ENCODE data around the gene GPR176. TPM values are rescaled to one million over a fixed set of nuclear protein-coding genes. Genes with fewer than 3 reads are reported as not detected.

Gene GPR176
- total RNA-seq, 1 donor from 2014 or later: 20.6 TPM

DNA sequence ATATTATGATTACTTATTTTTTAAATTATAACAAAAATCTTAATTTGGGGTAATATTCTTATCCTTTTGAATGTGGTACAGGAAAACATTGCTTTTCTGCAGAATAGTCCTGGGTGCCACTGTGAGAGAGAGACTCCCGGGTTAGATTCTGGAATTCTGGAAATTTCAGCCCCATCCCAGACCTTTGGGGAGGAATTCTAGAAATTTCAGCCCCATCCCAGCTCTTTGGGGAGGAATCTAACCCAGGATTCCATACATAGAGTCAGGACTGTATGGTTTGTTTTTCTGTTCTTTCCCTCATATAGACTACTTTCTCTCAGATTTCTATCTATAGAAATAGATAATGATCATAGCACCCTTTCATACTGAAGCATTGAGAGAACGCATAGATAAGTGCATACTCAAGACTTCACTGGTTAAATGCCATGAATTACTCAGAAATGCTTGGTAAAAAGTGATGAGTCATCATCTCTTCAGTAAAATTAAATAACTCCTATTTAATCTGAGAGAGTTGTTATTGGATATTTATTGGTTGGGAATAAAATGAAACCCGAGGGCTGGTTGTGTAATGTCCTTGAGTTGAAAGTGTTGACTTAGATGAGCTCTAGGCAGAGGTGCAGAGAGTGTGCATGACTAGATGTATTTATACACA lies 22.2 kb upstream of the GPR176 start:
- H3K27me3 ChIP-seq: no peaks in the 10 kb centered on the region
- no peak overlapping the region for H3K27ac ChIP-seq
- no peak overlapping the region for H3K4me2 ChIP-seq
- H3K27me3 Mint-ChIP-seq (ENCODE audit: insufficient read depth, low read depth): no peaks in the 10 kb centered on the region
- H3K9me3 ChIP-seq (ENCODE audit: low read depth): no peaks in the 10 kb centered on the region
- H4K20me1 ChIP-seq (ENCODE audit: low read depth): no peaks in the 10 kb centered on the region
- peaks cover 16% of the 10 kb centered on the region for H3K4me1 Mint-ChIP-seq
- H3F3A ChIP-seq (ENCODE audit: low read depth): no peaks in the 10 kb centered on the region
- TF ChIP-seq EZH2 (IDR thresholded peaks at IDR 0.05): no peak
- TF ChIP-seq EZH2phosphoT487 (IDR thresholded peaks at IDR 0.05): no peak
- TF ChIP-seq, protein P1, sequence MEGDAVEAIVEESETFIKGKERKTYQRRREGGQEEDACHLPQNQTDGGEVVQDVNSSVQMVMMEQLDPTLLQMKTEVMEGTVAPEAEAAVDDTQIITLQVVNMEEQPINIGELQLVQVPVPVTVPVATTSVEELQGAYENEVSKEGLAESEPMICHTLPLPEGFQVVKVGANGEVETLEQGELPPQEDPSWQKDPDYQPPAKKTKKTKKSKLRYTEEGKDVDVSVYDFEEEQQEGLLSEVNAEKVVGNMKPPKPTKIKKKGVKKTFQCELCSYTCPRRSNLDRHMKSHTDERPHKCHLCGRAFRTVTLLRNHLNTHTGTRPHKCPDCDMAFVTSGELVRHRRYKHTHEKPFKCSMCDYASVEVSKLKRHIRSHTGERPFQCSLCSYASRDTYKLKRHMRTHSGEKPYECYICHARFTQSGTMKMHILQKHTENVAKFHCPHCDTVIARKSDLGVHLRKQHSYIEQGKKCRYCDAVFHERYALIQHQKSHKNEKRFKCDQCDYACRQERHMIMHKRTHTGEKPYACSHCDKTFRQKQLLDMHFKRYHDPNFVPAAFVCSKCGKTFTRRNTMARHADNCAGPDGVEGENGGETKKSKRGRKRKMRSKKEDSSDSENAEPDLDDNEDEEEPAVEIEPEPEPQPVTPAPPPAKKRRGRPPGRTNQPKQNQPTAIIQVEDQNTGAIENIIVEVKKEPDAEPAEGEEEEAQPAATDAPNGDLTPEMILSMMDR (IDR thresholded peaks at IDR 0.05): no peak
- no peak overlapping the region for H3K9ac ChIP-seq
- peaks cover 5% of the 10 kb centered on the region for H3K9me3 Mint-ChIP-seq
- peaks cover 46% of the 10 kb centered on the region for H3K36me3 Mint-ChIP-seq
- H3K4me3 ChIP-seq: no peak overlapping the region
- H2AFZ ChIP-seq (replicated peaks): no peak overlapping the region
- H3K4me3 Mint-ChIP-seq: no peak overlapping the region
- DNase-seq (ENCODE audit: low spot score): no peak
- no peaks in the 10 kb centered on the region for H3K4me1 ChIP-seq
- peaks cover 11% of the 10 kb centered on the region for H3K36me3 ChIP-seq
- H3K27ac Mint-ChIP-seq: no peak overlapping the region
- peaks cover 6% of the 10 kb centered on the region for H3K79me2 ChIP-seq (ENCODE audit: low read depth)

GRCh38 chr15:39939487-39940452 lies 19.7 kb upstream of the GPR176 start:
- peaks cover 2% of the 10 kb centered on the region for H3K9me3 Mint-ChIP-seq
- Histone ChIP-seq H3K4me3 (no peak overlapping the region), H3K9ac (no peak overlapping the region), H3K36me3 (peaks cover 6% of the 10 kb centered on the region), H3F3A (ENCODE audit: low read depth) (peaks cover 1% of the 10 kb centered on the region), H3K27ac (no peak overlapping the region), H3K4me2 (no peak overlapping the region), H3K27me3 (no peaks in the 10 kb centered on the region), H3K79me2 (ENCODE audit: low read depth) (peaks cover 31% of the 10 kb centered on the region), H3K9me3 (ENCODE audit: low read depth) (no peaks in the 10 kb centered on the region), H4K20me1 (ENCODE audit: low read depth) (no peaks in the 10 kb centered on the region), H3K4me1 (peaks cover 6% of the 10 kb centered on the region), H2AFZ (replicated peaks) (no peak overlapping the region)
- no peak for DNase-seq (ENCODE audit: low spot score)
- no peak overlapping the region for H3K4me3 Mint-ChIP-seq
- no peak for TF ChIP-seq EZH2phosphoT487 (IDR thresholded peaks at IDR 0.05)
- TF ChIP-seq, protein P1 (IDR thresholded peaks at IDR 0.05): no peak
- TF ChIP-seq EZH2 (IDR thresholded peaks at IDR 0.05): no peak
- peaks cover 39% of the 10 kb centered on the region for H3K36me3 Mint-ChIP-seq
- peaks cover 20% of the 10 kb centered on the region for H3K4me1 Mint-ChIP-seq
- no peak overlapping the region for H3K27ac Mint-ChIP-seq
- H3K27me3 Mint-ChIP-seq (ENCODE audit: insufficient read depth, low read depth): no peaks in the 10 kb centered on the region

GRCh38 chr15:39937696-39938095 lies 17.6 kb upstream of the GPR176 start:
- Mint-ChIP-seq H3K36me3 (peaks cover 22% of the 10 kb centered on the region), H3K27ac (no peak overlapping the region), H3K9me3 (no peaks in the 10 kb centered on the region), H3K4me3 (no peak overlapping the region), H3K4me1 (peaks cover 28% of the 10 kb centered on the region), H3K27me3 (ENCODE audit: insufficient read depth, low read depth) (no peaks in the 10 kb centered on the region)
- H3K79me2 ChIP-seq (ENCODE audit: low read depth): peaks cover 35% of the 10 kb centered on the region
- H3K4me3 ChIP-seq: no peak overlapping the region
- no peak overlapping the region for H3K27ac ChIP-seq
- no peak overlapping the region for H3K4me2 ChIP-seq
- H3F3A ChIP-seq (ENCODE audit: low read depth): peaks cover 8% of the 10 kb centered on the region
- H3K9ac ChIP-seq: no peak overlapping the region
- TF ChIP-seq, protein P1 (IDR thresholded peaks at IDR 0.05): no peak
- no peak for TF ChIP-seq EZH2 (IDR thresholded peaks at IDR 0.05)
- TF ChIP-seq EZH2phosphoT487 (IDR thresholded peaks at IDR 0.05): no peak
- H3K27me3 ChIP-seq: no peaks in the 10 kb centered on the region
- H3K36me3 ChIP-seq: no peaks in the 10 kb centered on the region
- no peak overlapping the region for H2AFZ ChIP-seq (replicated peaks)
- DNase-seq (ENCODE audit: low spot score): no peak
- no peaks in the 10 kb centered on the region for H4K20me1 ChIP-seq (ENCODE audit: low read depth)
- H3K9me3 ChIP-seq (ENCODE audit: low read depth): no peaks in the 10 kb centered on the region
- H3K4me1 ChIP-seq: peaks cover 9% of the 10 kb centered on the region

All from neural progenitor cell (in vitro differentiated cells).